Midbrain (tissue), 1 donor: ENCODE results near the gene RPL37.
"Not testable (repeated sequence)": the region's sequence is repeated elsewhere in the genome, so short reads cannot be mapped to it uniquely, and the experiment has no call there.

Experiments
- DNase-seq: peaks from one replicate; lab custom pipeline; 2025; lab: John Stamatoyannopoulos, UW

The RPL37 gene

GRCh38 chr5:40834849-40835787 lies at the start of gene RPL37:
TSS of gene RPL37 (minus strand) at chr5:40835222. CDS start at chr5:40835185, 37 bp downstream.
- peak; percentile 97 for DNase-seq

- not testable (repeated sequence) for DNase-seq
Measured at GRCh38 chr5:40883051-40883450, 48.0 kb upstream of the RPL37 start.

- DNase-seq = no peak
Measured at GRCh38 chr5:40882291-40882690, 47.3 kb upstream of the RPL37 start.

GRCh38 chr5:40879163-40879942 lies 44.3 kb upstream of the RPL37 start:
- peak; percentile 47 for DNase-seq

- DNase-seq = no peak
Measured at GRCh38 chr5:40877371-40877988, 42.5 kb upstream of the RPL37 start.

GRCh38 chr5:40875958-40876357 lies 40.9 kb upstream of the RPL37 start:
- no peak for DNase-seq

- no peak for DNase-seq
Measured at GRCh38 chr5:40873286-40873880, 38.4 kb upstream of the RPL37 start.

GRCh38 chr5:40872253-40872652 lies 37.2 kb upstream of the RPL37 start:
- not testable (repeated sequence) for DNase-seq

- no peak for DNase-seq
Measured at GRCh38 chr5:40871177-40871576, 36.2 kb upstream of the RPL37 start.

GRCh38 chr5:40869384-40869783 lies 34.4 kb upstream of the RPL37 start:
- DNase-seq = no peak

- DNase-seq = no peak
Measured at GRCh38 chr5:40866844-40867243, 31.8 kb upstream of the RPL37 start.

- DNase-seq = not testable (repeated sequence)
Measured at GRCh38 chr5:40865004-40865403, 30.0 kb upstream of the RPL37 start.

- DNase-seq = no peak
Measured at GRCh38 chr5:40860711-40861110, 25.7 kb upstream of the RPL37 start.

GRCh38 chr5:40853632-40854192 lies 18.7 kb upstream of the RPL37 start:
- no peak for DNase-seq

GRCh38 chr5:40847525-40847924 lies 12.5 kb upstream of the RPL37 start:
- DNase-seq = no peak

- no peak for DNase-seq
Measured at GRCh38 chr5:40846371-40846770, 11.3 kb upstream of the RPL37 start.

GRCh38 chr5:40844565-40844964 lies 9.5 kb upstream of the RPL37 start:
- DNase-seq = no peak

GRCh38 chr5:40842351-40842750 lies 7.3 kb upstream of the RPL37 start:
- no peak for DNase-seq

GRCh38 chr5:40841068-40841805 lies 6.2 kb upstream of the RPL37 start, which contains the start of gene CARD6:
TSS of gene CARD6 (plus strand) at chr5:40841367. CDS start at chr5:40841383, 16 bp downstream.
- no peak for DNase-seq

- DNase-seq = no peak
Measured at GRCh38 chr5:40838086-40838485, 3.1 kb upstream of the RPL37 start.

GRCh38 chr5:40834391-40834848 lies 602 bp downstream of the RPL37 start:
- DNase-seq = no peak
